PC-9 (cell line): Measurements from ENCODE around the gene KMT2D. TPM values are rescaled to one million over a fixed set of nuclear protein-coding genes. Genes with fewer than 3 reads are reported as not detected.

Experiments used
- BruUV-seq: library from RNA; stranded (reverse); fragments of 400-500 nt; replicated peaks from 2 replicates; lab custom pipeline; 2021; lab: Mats Ljungman, UMichigan
- CTCF ChIA-PET: fragments of 300-600 bp; sonication (Branson Sonifier 250); formaldehyde crosslinking; loops from one replicate; lab custom pipeline; 2022; ENCODE audit warnings: antibody characterized with exemption; lab: Charles Lee
- POLR2A ChIA-PET: fragments of 300-600 bp; sonication (Branson Sonifier 250); formaldehyde crosslinking; loops from one replicate; lab custom pipeline; 2022; ENCODE audit warnings: antibody characterized with exemption; ENCODE audit not compliant: unreplicated experiment; lab: Charles Lee
- DNase-seq, 2 experiments: peaks; one replicate each; pipeline versions ENCODE4 v3.0.0 to v3.0.0-alpha.2; 2015 to 2022; ENCODE audit warnings: mixed read lengths in 1 of 2
- H2AFZ ChIP-seq: fragments of 200-600 bp; sonication (generic); 2 replicates; pipeline ENCODE4 v1.8.1; 2017; ENCODE audit warnings: antibody characterized with exemption
- H3F3A ChIP-seq: fragments of 200-600 bp; sonication (generic); 2 replicates; pipeline ENCODE4 v1.8.1; 2017; ENCODE audit warnings: antibody characterized with exemption, mild to moderate bottlenecking, low read depth; ENCODE audit not compliant: insufficient read depth
- H3K27ac ChIP-seq: fragments of 200-600 bp; sonication (generic); 2 replicates; pipeline ENCODE4 v1.6.1; 2016; ENCODE audit warnings: mixed run types
- H3K27me3 ChIP-seq: fragments of 200-600 bp; sonication (generic); 2 replicates; pipeline ENCODE4 v1.6.1; 2016; ENCODE audit warnings: low read depth, mixed run types; ENCODE audit not compliant: insufficient read depth
- H3K36me3 ChIP-seq: fragments of 200-600 bp; sonication (generic); 2 replicates; pipeline ENCODE4 v1.6.1; 2016; ENCODE audit warnings: low read depth, mixed run types
- H3K4me1 ChIP-seq: fragments of 200-600 bp; sonication (generic); replicated peaks from 2 replicates; pipeline ENCODE4 v1.6.1; 2016; ENCODE audit warnings: mixed run types; ENCODE audit not compliant: insufficient read depth
- H3K4me2 ChIP-seq: fragments of 200-600 bp; sonication (generic); 2 replicates; pipeline ENCODE4 v1.6.1; 2017; ENCODE audit warnings: mixed run types
- H3K4me3 ChIP-seq: fragments of 200-600 bp; sonication (generic); 2 replicates; pipeline ENCODE4 v1.6.1; 2016; ENCODE audit warnings: mixed run types
- H3K79me2 ChIP-seq: fragments of 200-600 bp; sonication (generic); 2 replicates; pipeline ENCODE4 v1.6.1; 2017; ENCODE audit warnings: low read depth, mixed run types
- H3K9me2 ChIP-seq: fragments of 200-600 bp; sonication (generic); 2 replicates; pipeline ENCODE4 v1.8.1; 2017; ENCODE audit warnings: mild to moderate bottlenecking; ENCODE audit not compliant: insufficient read depth
- H3K9me3 ChIP-seq: fragments of 200-600 bp; sonication (generic); 2 replicates; pipeline ENCODE4 v1.8.1; 2016; ENCODE audit warnings: low read depth; ENCODE audit not compliant: insufficient read depth
- H4K20me1 ChIP-seq: fragments of 200-600 bp; sonication (generic); 2 replicates; pipeline ENCODE4 v1.8.1; 2017; ENCODE audit not compliant: insufficient read depth
- CTCF ChIP-seq: fragments of 200-600 bp; sonication (generic); conservative IDR thresholded peaks from 2 replicates; pipeline ENCODE4 v1.6.1; 2017; ENCODE audit warnings: mixed run types, antibody characterized with exemption, mild to moderate bottlenecking, moderate library complexity
- EZH2 ChIP-seq: fragments of 200-600 bp; sonication (generic); IDR thresholded peaks from 2 replicates; pipeline ENCODE4 v1.8.0; 2017; ENCODE audit warnings: antibody characterized with exemption, low read depth
- intact Hi-C: fragments of 100-400 bp; cut with micrococcal nuclease; formaldehyde crosslinking; loops from one replicate; pipeline ENCODE4 v1.10.0; 2022; ENCODE audit not compliant: unreplicated experiment
- total RNA-seq: library from RNA; stranded (reverse); gene quantifications from 2 replicates; pipeline ENCODE4 v1.2.3, GENCODE V29; 2021

Gene KMT2D
- total RNA-seq, 1 experiment from 2014 or later, result 94.0 TPM

- H3K36me3 ChIP-seq, result no peaks in the 10 kb centered on the region
- no peak overlapping the region for H2AFZ ChIP-seq
- H3K4me2 ChIP-seq, result no peak overlapping the region
- no peak overlapping the region for H3K4me3 ChIP-seq
- H4K20me1 ChIP-seq, result no peaks in the 10 kb centered on the region
- CTCF ChIA-PET, result no interaction called here
- TF ChIP-seq EZH2, result no peak
- no peak for TF ChIP-seq CTCF
- no peaks in the 10 kb centered on the region for H3K79me2 ChIP-seq
- peaks cover 21% of the 10 kb centered on the region; the same call in 1 of the 2 replicates for H3F3A ChIP-seq
- H3K4me1 ChIP-seq, result peaks cover 12% of the 10 kb centered on the region; the same call in 1 of the 2 replicates
- POLR2A ChIA-PET, result no interaction called here
- H3K27ac ChIP-seq, result no peak overlapping the region
- BruUV-seq, result no TSS peak
- intact Hi-C loops, result no loop called here
- no peak for DNase-seq
- no peaks in the 10 kb centered on the region for H3K9me2 ChIP-seq
- peaks cover 23% of the 10 kb centered on the region for H3K27me3 ChIP-seq
- H3K9me3 ChIP-seq, result no peaks in the 10 kb centered on the region
Observed at GRCh38 chr12:49093792-49094159, 33.2 kb upstream of the KMT2D start.

- peaks cover 17% of the 10 kb centered on the region for H3K4me1 ChIP-seq
- no peak for DNase-seq
Observed at GRCh38 chr12:49092816-49093406, 32.3 kb upstream of the KMT2D start.

More at GRCh38 chr12:49092816-49093406, 32.3 kb upstream of the KMT2D start:
- no peak overlapping the region for H3K4me3 ChIP-seq
- H3K9me3 ChIP-seq, result no peaks in the 10 kb centered on the region
- H3K36me3 ChIP-seq, result no peaks in the 10 kb centered on the region
- peaks cover 23% of the 10 kb centered on the region for H3K27me3 ChIP-seq
- TF ChIP-seq CTCF, result no peak
- ChIA-PET POLR2A (interaction anchor here (0.5 kb wide), 1 partner anchor 766 kb away, joined by 5 read pairs; no protein-coding TSS in a partner anchor), CTCF (interaction anchor here (1.0 to 1.2 kb wide), 2 partner anchors 12 to 29 kb away, joined by 3 to 4 read pairs; no protein-coding TSS in a partner anchor)
- H3F3A ChIP-seq, result peaks cover 23% of the 10 kb centered on the region; the same call in 1 of the 2 replicates
- no TSS peak for BruUV-seq
- intact Hi-C loops, result no loop called here
- no peak overlapping the region for H3K4me2 ChIP-seq
- H3K79me2 ChIP-seq, result no peaks in the 10 kb centered on the region
- no peaks in the 10 kb centered on the region for H4K20me1 ChIP-seq
- no peak overlapping the region for H3K27ac ChIP-seq
- no peaks in the 10 kb centered on the region for H3K9me2 ChIP-seq
- H2AFZ ChIP-seq, result no peak overlapping the region
